NCI-H2227 treated with DMSO at 0.1 percent for 48 hours (cell line): ENCODE measurements around the gene CFTR.
"Not testable (repeated sequence)": the region's sequence is repeated elsewhere in the genome, so short reads cannot be mapped to it uniquely, and the experiment has no call there.

Experiments used
- DNase-seq: peaks from one replicate; lab custom pipeline; 2025; lab: John Stamatoyannopoulos, UW

Gene CFTR

DNA sequence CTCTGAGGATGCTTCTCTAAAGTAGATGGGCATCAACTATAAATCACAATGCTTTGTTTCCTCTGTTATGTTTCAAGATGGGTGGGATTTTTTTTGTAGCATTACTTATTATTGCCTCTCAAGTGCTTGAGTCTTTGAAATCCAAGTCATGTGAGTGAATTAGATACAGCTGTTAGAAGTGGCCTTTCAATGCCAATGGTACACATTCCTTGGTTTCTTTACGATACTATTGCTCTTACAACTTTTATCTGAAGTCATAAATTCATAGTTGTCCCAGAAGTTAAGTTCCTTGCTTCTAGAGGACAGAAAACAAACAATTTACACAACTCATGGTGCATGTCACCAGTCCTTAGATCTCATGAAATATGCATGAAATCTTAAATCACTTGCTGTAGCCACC, 15.5 kb downstream of the CFTR start:
- no peak for DNase-seq

- DNase-seq = no peak
These were observed 22.5 kb downstream of the CFTR start for GRCh38 chr7:117502331-117502730.

DNA sequence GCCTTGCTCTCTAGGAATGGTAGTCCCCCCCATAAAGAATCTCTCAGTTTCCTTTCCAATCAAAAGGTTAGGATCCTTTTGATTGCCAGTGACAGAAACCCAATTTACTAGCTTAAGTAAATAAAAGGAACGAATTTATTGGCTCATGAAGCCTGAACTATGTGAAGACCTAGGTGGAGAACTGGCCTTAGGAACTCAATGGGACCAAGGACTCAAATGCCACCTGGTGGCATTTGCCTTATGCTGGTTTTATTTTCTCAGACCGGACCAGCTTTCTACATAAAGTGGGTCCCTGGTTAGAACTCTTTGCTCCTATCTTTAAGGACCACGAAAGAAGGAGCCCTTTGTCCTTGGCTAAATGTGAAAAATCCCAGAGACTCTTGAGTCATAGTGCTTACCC, 25.4 kb downstream of the CFTR start:
- DNase-seq = no peak

GRCh38 chr7:117508676-117509075, 28.9 kb downstream of the CFTR start:
- no peak for DNase-seq

DNA sequence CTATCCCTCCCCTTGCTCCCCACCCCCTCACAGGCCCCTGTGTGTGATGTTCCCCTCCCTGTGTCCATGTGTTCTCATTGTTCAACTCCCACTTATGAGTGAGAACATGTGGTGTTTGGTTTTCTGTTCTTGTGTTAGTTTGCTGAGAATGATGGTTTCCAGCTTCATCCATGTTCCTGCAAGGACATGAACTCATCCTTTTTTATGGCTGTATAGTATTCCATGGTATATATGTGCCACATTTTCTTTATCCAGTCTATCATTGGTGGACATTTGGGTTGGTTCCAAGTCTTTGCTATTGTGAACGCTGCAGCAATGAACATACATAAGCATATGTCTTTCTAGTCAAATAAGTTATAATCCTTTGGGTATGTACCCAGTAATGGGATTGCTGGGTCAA, 37.4 kb downstream of the CFTR start:
- DNase-seq = not testable (repeated sequence)

DNA sequence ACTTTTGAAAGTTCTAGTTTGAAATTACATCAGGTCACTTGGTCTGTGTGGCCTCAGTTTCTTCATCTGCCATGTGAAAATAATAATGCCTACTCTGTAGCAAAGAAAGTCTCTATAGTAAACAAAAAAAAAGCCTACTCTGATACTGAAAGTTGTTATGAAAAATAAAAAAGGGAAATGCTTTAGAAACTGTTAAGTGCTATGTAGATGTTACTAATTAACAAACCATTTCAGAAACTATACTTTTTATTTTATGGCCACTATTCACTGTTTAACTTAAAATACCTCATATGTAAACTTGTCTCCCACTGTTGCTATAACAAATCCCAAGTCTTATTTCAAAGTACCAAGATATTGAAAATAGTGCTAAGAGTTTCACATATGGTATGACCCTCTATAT, 50.6 kb downstream of the CFTR start:
- no peak for DNase-seq

GRCh38 chr7:117531595-117532244, 51.9 kb downstream of the CFTR start:
- no peak for DNase-seq

GRCh38 chr7:117538053-117538452, 58.2 kb downstream of the CFTR start:
- DNase-seq = no peak

- DNase-seq = no peak
These were observed 64.2 kb downstream of the CFTR start for GRCh38 chr7:117544061-117544460.

DNA sequence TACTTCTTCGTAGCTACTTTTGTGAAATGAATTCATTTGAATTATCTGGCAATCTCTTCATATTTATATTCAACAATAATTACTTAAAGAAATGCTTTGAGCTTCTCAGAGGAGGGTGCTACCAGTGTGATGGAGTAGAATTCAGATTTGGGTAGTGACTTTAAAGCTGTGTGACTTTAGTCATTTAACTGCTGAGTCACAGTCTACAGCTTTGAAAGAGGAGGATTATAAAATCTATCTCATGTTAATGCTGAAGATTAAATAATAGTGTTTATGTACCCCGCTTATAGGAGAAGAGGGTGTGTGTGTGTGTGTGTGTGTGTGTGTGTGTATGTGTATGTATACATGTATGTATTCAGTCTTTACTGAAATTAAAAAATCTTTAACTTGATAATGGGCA, 68.2 kb downstream of the CFTR start:
- no peak for DNase-seq

GRCh38 chr7:117550625-117551024, 70.8 kb downstream of the CFTR start:
- DNase-seq = no peak

DNA sequence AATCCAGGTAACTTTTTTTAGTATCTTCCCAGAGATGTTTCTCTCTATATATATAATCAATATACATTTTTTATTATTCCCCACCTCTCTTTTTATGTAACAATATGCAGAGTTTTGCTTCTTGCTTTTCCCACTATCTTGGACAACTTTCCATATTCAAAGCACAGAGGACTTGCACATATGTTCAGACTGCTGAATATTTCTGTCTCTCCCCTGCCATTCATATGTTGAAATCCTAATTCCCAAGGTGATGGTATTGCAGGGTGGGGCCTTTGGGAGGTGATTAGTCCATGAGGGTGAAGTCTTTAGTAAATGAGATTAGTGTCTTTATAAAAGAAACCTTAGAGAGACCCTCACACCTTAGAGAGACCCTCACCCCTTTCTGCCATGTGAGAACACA, 72.8 kb downstream of the CFTR start:
- no peak for DNase-seq

DNA sequence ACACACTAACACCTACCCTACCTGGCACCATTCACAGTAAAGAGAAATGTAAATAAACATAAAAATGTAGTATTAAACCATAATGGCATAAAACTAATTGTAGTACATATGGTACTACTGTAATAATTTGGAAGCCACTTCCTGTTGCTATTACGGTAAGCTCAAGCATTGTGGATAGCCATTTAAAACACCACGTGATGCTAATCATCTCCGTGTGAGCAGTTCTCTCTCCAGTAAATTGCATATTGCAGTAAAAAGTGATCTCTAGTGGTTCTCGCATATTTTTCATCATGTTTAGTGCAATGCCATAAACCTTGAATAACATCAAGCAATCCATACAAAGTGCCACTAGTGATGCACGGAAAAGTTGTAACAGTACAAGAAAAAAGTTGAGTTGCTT, 75.4 kb downstream of the CFTR start:
- DNase-seq = no peak

DNA sequence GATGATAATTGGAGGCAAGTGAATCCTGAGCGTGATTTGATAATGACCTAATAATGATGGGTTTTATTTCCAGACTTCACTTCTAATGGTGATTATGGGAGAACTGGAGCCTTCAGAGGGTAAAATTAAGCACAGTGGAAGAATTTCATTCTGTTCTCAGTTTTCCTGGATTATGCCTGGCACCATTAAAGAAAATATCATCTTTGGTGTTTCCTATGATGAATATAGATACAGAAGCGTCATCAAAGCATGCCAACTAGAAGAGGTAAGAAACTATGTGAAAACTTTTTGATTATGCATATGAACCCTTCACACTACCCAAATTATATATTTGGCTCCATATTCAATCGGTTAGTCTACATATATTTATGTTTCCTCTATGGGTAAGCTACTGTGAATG, 79.6 kb downstream of the CFTR start:
- no peak for DNase-seq

GRCh38 chr7:117560030-117560429, 80.2 kb downstream of the CFTR start:
- DNase-seq = no peak

DNA sequence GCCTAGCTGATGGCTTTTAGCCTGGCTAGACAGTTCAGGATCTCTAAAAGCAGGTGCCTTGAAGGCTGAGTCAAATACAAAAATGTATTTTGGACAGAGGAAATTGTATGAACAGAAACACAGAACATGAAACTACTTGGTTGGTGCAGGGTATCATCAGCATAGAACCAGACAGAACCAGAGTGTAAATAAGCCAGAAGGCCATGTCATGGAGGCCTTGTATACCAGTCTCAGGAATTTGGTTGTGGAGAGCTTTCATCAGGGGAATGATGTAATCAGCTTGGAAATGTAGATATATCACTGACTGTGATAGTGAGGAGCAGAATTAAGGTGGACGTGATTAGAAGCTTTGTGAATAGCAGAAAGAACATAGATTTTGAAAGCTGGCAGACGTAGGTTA, 82.9 kb downstream of the CFTR start:
- DNase-seq = no peak

DNA sequence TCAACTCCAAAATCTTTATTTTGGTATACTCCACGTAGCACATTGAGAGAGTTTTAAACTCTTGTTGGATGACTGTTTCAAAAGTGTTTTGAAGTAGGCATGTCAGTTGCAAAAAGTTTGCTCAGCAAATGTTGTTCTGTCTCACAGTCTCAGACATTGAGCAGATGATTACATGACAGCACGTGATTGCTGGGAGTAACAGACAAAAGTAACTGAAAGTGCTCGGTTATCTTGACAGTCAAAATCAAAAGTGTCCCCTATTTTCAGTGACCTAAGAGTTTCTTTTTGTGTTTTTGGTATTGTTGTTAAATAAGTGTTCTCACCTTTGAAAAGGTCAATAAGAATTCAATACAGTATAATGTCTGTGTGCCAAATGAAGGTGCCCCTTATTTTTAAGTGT, 84.3 kb downstream of the CFTR start:
- DNase-seq = no peak

DNA sequence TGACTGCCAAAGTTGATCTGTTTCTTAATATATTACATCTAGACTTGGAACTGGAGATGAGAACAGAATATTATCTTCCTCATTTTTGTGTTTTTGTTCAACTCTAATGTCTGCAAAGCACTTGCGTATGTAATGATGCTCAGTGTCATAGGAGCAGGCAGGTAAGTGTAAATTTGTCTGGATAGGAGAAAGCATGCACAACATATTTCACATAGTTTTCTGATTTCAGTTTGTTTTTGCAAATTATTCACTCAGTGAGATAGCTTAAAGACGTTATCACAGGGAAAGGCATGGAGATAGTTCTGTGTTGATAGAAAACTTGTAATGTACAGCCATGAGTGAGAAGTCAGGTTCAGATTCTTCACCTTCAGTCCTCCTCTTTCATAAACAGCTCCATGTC, 84.8 kb downstream of the CFTR start:
- no peak for DNase-seq

GRCh38 chr7:117565226-117565625, 85.4 kb downstream of the CFTR start:
- DNase-seq = no peak

DNA sequence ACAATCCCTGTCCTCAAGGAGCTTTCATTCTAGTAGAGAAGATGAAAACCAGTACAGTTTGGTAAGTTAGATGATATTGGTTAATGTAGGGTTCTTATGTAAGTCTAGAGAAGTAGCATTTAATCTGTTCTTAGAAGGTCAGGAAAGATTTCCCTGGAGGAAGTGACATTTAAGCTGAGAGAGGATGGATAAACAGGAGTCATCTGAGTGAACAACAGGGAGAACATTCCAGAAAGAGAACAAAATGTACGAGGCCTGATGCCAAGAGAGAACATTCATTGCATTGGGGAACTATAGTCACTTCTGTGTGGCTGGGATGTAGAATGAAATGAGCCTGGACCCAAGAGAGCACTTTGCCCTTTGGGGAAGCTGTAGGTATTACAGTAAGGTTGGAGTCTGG, 88.0 kb downstream of the CFTR start:
- no peak for DNase-seq

GRCh38 chr7:117572856-117573620, 93.2 kb downstream of the CFTR start:
- no peak for DNase-seq

DNA sequence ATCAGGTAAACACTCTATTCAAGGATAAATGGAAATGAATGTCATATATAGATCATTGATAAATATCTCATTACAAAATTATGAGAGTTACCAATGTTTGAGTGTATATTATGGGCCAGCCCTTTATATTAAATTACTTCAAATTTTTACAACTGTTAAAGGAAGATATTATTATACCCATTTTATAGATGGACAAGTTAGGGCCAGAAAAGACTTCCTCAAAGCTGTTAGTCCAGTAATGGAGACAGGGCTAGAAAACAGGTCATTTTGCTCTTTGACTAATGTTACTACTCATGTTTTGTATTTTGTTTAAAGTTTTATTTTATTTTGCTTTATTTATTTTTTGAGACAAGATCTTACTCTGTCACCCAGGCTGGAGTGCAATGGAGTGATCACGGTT, 101.6 kb downstream of the CFTR start:
- no peak for DNase-seq

GRCh38 chr7:117582219-117582704, 102.4 kb downstream of the CFTR start:
- no peak for DNase-seq

DNA sequence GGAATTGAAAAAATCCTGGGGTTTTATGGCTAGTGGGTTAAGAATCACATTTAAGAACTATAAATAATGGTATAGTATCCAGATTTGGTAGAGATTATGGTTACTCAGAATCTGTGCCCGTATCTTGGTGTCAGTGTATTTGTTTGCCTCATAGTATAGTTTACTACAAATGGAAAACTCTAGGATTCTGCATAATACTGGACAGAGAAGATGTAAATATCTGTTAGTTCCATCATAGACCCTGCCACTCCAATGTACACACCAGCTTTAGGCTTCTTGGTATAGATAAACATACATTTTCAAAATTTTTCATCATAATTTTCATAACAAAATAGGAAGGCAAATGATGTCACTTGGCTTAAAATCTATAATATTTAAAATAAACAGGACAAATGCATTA, 108.1 kb downstream of the CFTR start:
- no peak for DNase-seq
